IMR-90 (cell line): Measurements from ENCODE around the gene SLC5A11. TPM values are rescaled to one million over a fixed set of nuclear protein-coding genes. Genes with fewer than 3 reads are reported as not detected.

Experiments
- ATAC-seq: fragments of 200-7000 bp; cut with Tn5 transposase; 2 replicates; pipeline ENCODE4 v1.9.1; 2020; ENCODE audit warnings: low read depth, mild to moderate bottlenecking, moderate library complexity
- BruUV-seq: library from RNA; stranded (reverse); fragments of 400-500 nt; replicated peaks from 2 replicates; lab custom pipeline; 2021; lab: Mats Ljungman, UMichigan
- CTCF ChIA-PET: fragments of 300-600 bp; formaldehyde crosslinking; extraction: SDS; loops from one replicate; lab custom pipeline; 2021; ENCODE audit warnings: antibody characterized with exemption; lab: Yijun Ruan, JAX
- POLR2A ChIA-PET: fragments of 300-600 bp; sonication (Branson Sonifier 250); formaldehyde crosslinking; loops from one replicate; lab custom pipeline; 2022; ENCODE audit warnings: antibody characterized with exemption; ENCODE audit not compliant: unreplicated experiment; lab: Charles Lee
- DNase-seq: peaks from one replicate; pipeline ENCODE4 v3.0.0; 2013
- H2AFZ ChIP-seq: replicated peaks from 2 replicates; pipeline ENCODE3; 2013; ENCODE audit warnings: low read length, mild to moderate bottlenecking; ENCODE audit not compliant: poor library complexity
- H2AK5ac ChIP-seq: 2 replicates; pipeline ENCODE4 v1.6.1; 2013; ENCODE audit warnings: low read depth, low read length, inconsistent platforms
- H2AK9ac ChIP-seq: replicated peaks from 2 replicates; pipeline ENCODE3; 2013; ENCODE audit warnings: mild to moderate bottlenecking, low read depth, low read length, moderate library complexity; ENCODE audit not compliant: poor library complexity
- H2BK120ac ChIP-seq: 2 replicates; pipeline ENCODE4 v1.6.1; 2013; ENCODE audit warnings: low read depth, low read length, inconsistent platforms
- H2BK15ac ChIP-seq: 3 replicates; pipeline ENCODE4 v1.6.1; 2013; ENCODE audit warnings: low read depth, low read length, inconsistent platforms
- H2BK20ac ChIP-seq: 2 replicates; pipeline ENCODE4 v1.6.1; 2013; ENCODE audit warnings: low read depth, mild to moderate bottlenecking, inconsistent platforms, low read length, moderate library complexity
- H2BK5ac ChIP-seq: 2 replicates; pipeline ENCODE4 v1.6.1; 2013; ENCODE audit warnings: mild to moderate bottlenecking, low read depth, low read length, inconsistent platforms; ENCODE audit not compliant: poor library complexity, severe bottlenecking
- H3K14ac ChIP-seq: replicated peaks from 2 replicates; pipeline ENCODE4 v1.6.1; 2013; ENCODE audit warnings: low read depth, low read length, inconsistent platforms
- H3K18ac ChIP-seq: 2 replicates; pipeline ENCODE4 v1.6.1; 2013; ENCODE audit warnings: low read depth, low read length, control low read depth
- H3K23ac ChIP-seq: 2 replicates; pipeline ENCODE4 v1.6.1; 2013; ENCODE audit warnings: low read depth, low read length, inconsistent platforms
- H3K27ac ChIP-seq: 2 replicates; pipeline ENCODE4 v1.5.1; 2013; ENCODE audit warnings: mild to moderate bottlenecking, control low read depth, low read length; ENCODE audit not compliant: insufficient read depth
- H3K27me3 ChIP-seq: 2 replicates; pipeline ENCODE4 v1.6.1; 2013; ENCODE audit warnings: low read length; ENCODE audit not compliant: control insufficient read depth, insufficient read depth
- H3K36me3 ChIP-seq: 2 replicates; pipeline ENCODE4 v1.6.1; 2013; ENCODE audit warnings: low read length, mixed read lengths; ENCODE audit not compliant: control insufficient read depth, insufficient read depth
- H3K4ac ChIP-seq: 2 replicates; pipeline ENCODE4 v1.6.1; 2013; ENCODE audit warnings: low read depth, low read length, inconsistent platforms
- H3K4me1 ChIP-seq: 2 replicates; pipeline ENCODE4 v1.6.1; 2013; ENCODE audit warnings: low read length, mixed read lengths; ENCODE audit not compliant: control insufficient read depth, insufficient read depth
- H3K4me2 ChIP-seq: 2 replicates; pipeline ENCODE4 v1.6.1; 2013; ENCODE audit warnings: low read depth, mild to moderate bottlenecking, control low read depth, low read length, moderate library complexity
- H3K4me3 ChIP-seq: 2 replicates; pipeline ENCODE4 v1.5.1; 2013; ENCODE audit warnings: low read depth, mild to moderate bottlenecking, control low read depth, low read length, moderate library complexity; ENCODE audit not compliant: insufficient read depth
- H3K56ac ChIP-seq: 2 replicates; pipeline ENCODE4 v1.6.1; 2013; ENCODE audit warnings: low read length, inconsistent platforms; ENCODE audit not compliant: insufficient read depth; ENCODE audit errors: extremely low read depth
- H3K79me1 ChIP-seq, 2 experiments: 2 replicates each; pipeline ENCODE4 v1.6.1; 2013; ENCODE audit warnings: low read length in 2 of 2, inconsistent platforms in 1 of 2, low read depth in 1 of 2
- H3K9ac ChIP-seq: 2 replicates; pipeline ENCODE4 v1.6.1; 2013; ENCODE audit warnings: low read depth, low read length, control low read depth
- H3K9me1 ChIP-seq: 2 replicates; pipeline ENCODE4 v1.6.1; 2013; ENCODE audit warnings: low read length, inconsistent platforms; ENCODE audit not compliant: insufficient read depth
- H3K9me3 ChIP-seq: 2 replicates; pipeline ENCODE4 v1.6.1; 2013; ENCODE audit warnings: low read length; ENCODE audit not compliant: control insufficient read depth, insufficient read depth
- H4K20me1 ChIP-seq: 2 replicates; pipeline ENCODE4 v1.6.1; 2013; ENCODE audit warnings: low read length, inconsistent platforms; ENCODE audit not compliant: insufficient read depth
- H4K5ac ChIP-seq: 2 replicates; pipeline ENCODE4 v1.6.1; 2013; ENCODE audit warnings: mild to moderate bottlenecking, low read depth, low read length, control low read depth
- H4K8ac ChIP-seq, 2 experiments: 2 replicates each; pipeline ENCODE4 v1.6.1; 2013; ENCODE audit warnings: low read depth in 2 of 2, low read length in 2 of 2, control low read depth in 1 of 2, inconsistent platforms in 1 of 2
- H4K91ac ChIP-seq: 2 replicates; pipeline ENCODE4 v1.6.1; 2013; ENCODE audit warnings: low read depth, low read length, inconsistent platforms; ENCODE audit not compliant: insufficient read depth
- BHLHE40 ChIP-seq: fragments of 150-350 bp; IDR thresholded peaks from 2 replicates; pipeline ENCODE4 v1.6.1; 2016; ENCODE audit warnings: mild to moderate bottlenecking, low read depth, low read length
- CEBPB ChIP-seq: IDR thresholded peaks from 2 replicates; pipeline ENCODE4 v1.6.1; 2012; ENCODE audit warnings: low read depth, low read length, improper control_type of control experiment
- CHD1 ChIP-seq: IDR thresholded peaks from 2 replicates; pipeline ENCODE4 v1.6.1; 2012; ENCODE audit warnings: low read depth, low read length, improper control_type of control experiment
- FOS ChIP-seq: fragments of 150-350 bp; IDR thresholded peaks from 2 replicates; pipeline ENCODE4 v1.6.1; 2016; ENCODE audit warnings: low read depth, low read length
- MAFK ChIP-seq: IDR thresholded peaks from 2 replicates; pipeline ENCODE4 v1.6.1; 2012; ENCODE audit warnings: low read depth, low read length, improper control_type of control experiment
- MAZ ChIP-seq: IDR thresholded peaks from 2 replicates; pipeline ENCODE4 v1.6.1; 2012; ENCODE audit warnings: low read depth, mild to moderate bottlenecking, low read length, improper control_type of control experiment, moderate library complexity, borderline replicate concordance
- MXI1 ChIP-seq: IDR thresholded peaks from 2 replicates; pipeline ENCODE4 v1.6.1; 2012; ENCODE audit warnings: low read depth, mild to moderate bottlenecking, low read length, moderate library complexity, borderline replicate concordance
- NFE2L2 ChIP-seq: fragments of 150-350 bp; IDR thresholded peaks from 2 replicates; pipeline ENCODE4 v1.6.1; 2016; ENCODE audit warnings: low read depth, mild to moderate bottlenecking, low read length
- POLR2A ChIP-seq: IDR thresholded peaks from 2 replicates; pipeline ENCODE4 v1.6.1; 2012; ENCODE audit warnings: mild to moderate bottlenecking, low read depth, low read length
- RAD21 ChIP-seq: IDR thresholded peaks from 2 replicates; pipeline ENCODE4 v1.6.1; 2012; ENCODE audit warnings: low read length, improper control_type of control experiment
- RCOR1 ChIP-seq: IDR thresholded peaks from 2 replicates; pipeline ENCODE4 v1.6.1; 2012; ENCODE audit warnings: mild to moderate bottlenecking, low read length, improper control_type of control experiment; ENCODE audit not compliant: insufficient replicate concordance
- RFX5 ChIP-seq: IDR thresholded peaks from 2 replicates; pipeline ENCODE4 v1.8.0; 2012; ENCODE audit warnings: low read depth, mild to moderate bottlenecking, low read length, moderate library complexity
- SMC3 ChIP-seq: fragments of 150-350 bp; IDR thresholded peaks from 2 replicates; pipeline ENCODE4 v1.6.1; 2016; ENCODE audit warnings: low read depth, mild to moderate bottlenecking, antibody characterized with exemption, low read length, moderate library complexity
- WGBS, 2 experiments: methylation state at CpG; one replicate each; pipeline versions ENCODE4 v1.1.5 to v1.1.7; 2013; ENCODE audit warnings: missing lambda C conversion rate in 2 of 2; ENCODE audit not compliant: insufficient read length in 1 of 2; ENCODE audit errors: extremely low coverage in 2 of 2; 5-methylcytosine and 5-hydroxymethylcytosine counted together
- dilution Hi-C: fragments of 300-500 bp; cut with HindIII; formaldehyde crosslinking; loops from one replicate; pipeline ENCODE4 v1.14.3; 2018; ENCODE audit warnings: low sequenced_read_pairs; ENCODE audit not compliant: unreplicated experiment
- in situ Hi-C: fragments of 300-500 bp; cut with MboI; formaldehyde crosslinking; loops from 3 replicates; pipeline ENCODE4 v1.14.3; 2019; ENCODE audit warnings: low sequenced_read_pairs, inconsistent platforms, mixed read lengths
- intact Hi-C: fragments of 100-400 bp; cut with micrococcal nuclease; formaldehyde crosslinking; loops from 2 replicates; pipeline ENCODE4 v1.10.0; 2022
- polyA plus RNA-seq, 3 experiments: library from polyadenylated mRNA; depleted of rRNA; stranded (reverse); fragments of >200 nt; gene quantifications; 2 replicates each; pipeline ENCODE4 v1.2.3, GENCODE V29; 2012; ENCODE audit warnings: low replicate concordance in 1 of 3
- total RNA-seq: library from RNA; depleted of rRNA; stranded (reverse); fragments of >200 nt; gene quantifications from 2 replicates; pipeline ENCODE4 v1.2.3, GENCODE V29; 2012
- TF ChIP-seq, protein P1 (sequence below): fragments of 150-350 bp; IDR thresholded peaks from 2 replicates; pipeline ENCODE4 v1.6.1; 2017; ENCODE audit warnings: mild to moderate bottlenecking, antibody characterized with exemption, low read length, low read depth
- TF ChIP-seq, protein P2 (sequence below): fragments of 150-350 bp; IDR thresholded peaks from 2 replicates; pipeline ENCODE4 v1.6.1; 2016; ENCODE audit warnings: low read depth, mild to moderate bottlenecking, low read length, moderate library complexity, borderline replicate concordance
- TF ChIP-seq, protein P3 (sequence below): conservative IDR thresholded peaks from 2 replicates; pipeline ENCODE4 v1.5.1; 2012; ENCODE audit warnings: mild to moderate bottlenecking, low read depth, low read length, improper control_type of control experiment

The SLC5A11 gene
- total and polyA plus RNA-seq, 2 of the 4 experiments (the other 2 are of a cell fraction), result under 0.01 TPM; not detected in 1

DNA sequence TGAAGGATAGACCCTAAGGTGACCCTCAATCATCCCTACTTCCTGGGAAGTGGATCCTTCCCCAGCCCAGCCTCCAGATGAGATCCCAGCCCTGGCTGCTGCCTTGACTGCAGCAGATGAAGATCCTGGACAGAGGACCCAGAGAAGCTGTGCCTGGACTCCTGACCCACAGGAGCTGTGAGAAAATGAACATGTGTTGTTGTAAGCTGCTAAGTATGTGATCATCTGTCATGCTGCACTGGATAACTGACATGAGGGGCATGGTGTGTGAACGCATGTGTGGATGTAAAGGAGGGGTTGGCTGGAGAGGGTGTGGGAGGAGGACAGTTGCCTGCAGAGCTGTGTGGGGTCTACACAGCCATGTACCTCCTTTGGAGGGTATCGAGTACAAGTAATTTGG, 69.3 kb downstream of the SLC5A11 start:
- intact Hi-C loops, result no loop called here
- Histone ChIP-seq H2BK15ac (no peak overlapping the region), H2BK120ac (no peak overlapping the region), H3K27ac (no peak overlapping the region), H3K9ac (no peak overlapping the region), H3K23ac (no peak overlapping the region), H3K36me3 (peaks cover 25% of the 10 kb centered on the region), H3K9me1 (peaks cover 19% of the 10 kb centered on the region), H3K18ac (no peak overlapping the region), H2BK5ac (no peak overlapping the region), H3K14ac (no peak overlapping the region), H3K4me2 (no peak overlapping the region), H3K4me3 (no peak overlapping the region), H3K4ac (no peak overlapping the region), H4K8ac (no peak overlapping the region), H2AK9ac (no peak overlapping the region), H3K9me3 (no peaks in the 10 kb centered on the region), H3K27me3 (no peaks in the 10 kb centered on the region), H3K79me1 (peaks cover 5 to 20% of the 10 kb centered on the region in 2 experiments; a peak in 3 of 4 replicates), H3K4me1 (no peaks in the 10 kb centered on the region), H4K91ac (no peak overlapping the region), H2AK5ac (no peak overlapping the region), H2BK20ac (no peak overlapping the region), H4K5ac (no peak overlapping the region), H2AFZ (no peak overlapping the region), H3K56ac (no peak overlapping the region), H4K20me1 (no peaks in the 10 kb centered on the region; the same call in 1 of the 2 replicates)
- CTCF ChIA-PET, result interaction anchor here (1.1 kb wide), 1 partner anchor 9 kb away, joined by 3 read pairs; no protein-coding TSS in a partner anchor
- ATAC-seq, result no peak
- POLR2A ChIA-PET, result no interaction called here
- in situ Hi-C loops, result no loop called here
- dilution Hi-C loops, result no loop called here
- BruUV-seq, result no TSS peak
- DNase-seq, result no peak
- 79% methylated on average over 2 of the region's 2 CpGs; no CpG with 5 or more reads in 1 of the 2 experiments for WGBS, 2 experiments
- TF ChIP-seq MXI1, result no peak
- TF ChIP-seq RCOR1, result no peak
- TF ChIP-seq, protein P1, sequence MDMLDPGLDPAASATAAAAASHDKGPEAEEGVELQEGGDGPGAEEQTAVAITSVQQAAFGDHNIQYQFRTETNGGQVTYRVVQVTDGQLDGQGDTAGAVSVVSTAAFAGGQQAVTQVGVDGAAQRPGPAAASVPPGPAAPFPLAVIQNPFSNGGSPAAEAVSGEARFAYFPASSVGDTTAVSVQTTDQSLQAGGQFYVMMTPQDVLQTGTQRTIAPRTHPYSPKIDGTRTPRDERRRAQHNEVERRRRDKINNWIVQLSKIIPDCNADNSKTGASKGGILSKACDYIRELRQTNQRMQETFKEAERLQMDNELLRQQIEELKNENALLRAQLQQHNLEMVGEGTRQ, result no peak
- TF ChIP-seq NFE2L2, result no peak
- no peak for TF ChIP-seq BHLHE40
- TF ChIP-seq, protein P2, sequence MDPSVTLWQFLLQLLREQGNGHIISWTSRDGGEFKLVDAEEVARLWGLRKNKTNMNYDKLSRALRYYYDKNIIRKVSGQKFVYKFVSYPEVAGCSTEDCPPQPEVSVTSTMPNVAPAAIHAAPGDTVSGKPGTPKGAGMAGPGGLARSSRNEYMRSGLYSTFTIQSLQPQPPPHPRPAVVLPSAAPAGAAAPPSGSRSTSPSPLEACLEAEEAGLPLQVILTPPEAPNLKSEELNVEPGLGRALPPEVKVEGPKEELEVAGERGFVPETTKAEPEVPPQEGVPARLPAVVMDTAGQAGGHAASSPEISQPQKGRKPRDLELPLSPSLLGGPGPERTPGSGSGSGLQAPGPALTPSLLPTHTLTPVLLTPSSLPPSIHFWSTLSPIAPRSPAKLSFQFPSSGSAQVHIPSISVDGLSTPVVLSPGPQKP, result no peak
- TF ChIP-seq FOS, result no peak
- TF ChIP-seq CHD1, result no peak
- TF ChIP-seq POLR2A, result no peak
- no peak for TF ChIP-seq CEBPB
- TF ChIP-seq, protein P3, sequence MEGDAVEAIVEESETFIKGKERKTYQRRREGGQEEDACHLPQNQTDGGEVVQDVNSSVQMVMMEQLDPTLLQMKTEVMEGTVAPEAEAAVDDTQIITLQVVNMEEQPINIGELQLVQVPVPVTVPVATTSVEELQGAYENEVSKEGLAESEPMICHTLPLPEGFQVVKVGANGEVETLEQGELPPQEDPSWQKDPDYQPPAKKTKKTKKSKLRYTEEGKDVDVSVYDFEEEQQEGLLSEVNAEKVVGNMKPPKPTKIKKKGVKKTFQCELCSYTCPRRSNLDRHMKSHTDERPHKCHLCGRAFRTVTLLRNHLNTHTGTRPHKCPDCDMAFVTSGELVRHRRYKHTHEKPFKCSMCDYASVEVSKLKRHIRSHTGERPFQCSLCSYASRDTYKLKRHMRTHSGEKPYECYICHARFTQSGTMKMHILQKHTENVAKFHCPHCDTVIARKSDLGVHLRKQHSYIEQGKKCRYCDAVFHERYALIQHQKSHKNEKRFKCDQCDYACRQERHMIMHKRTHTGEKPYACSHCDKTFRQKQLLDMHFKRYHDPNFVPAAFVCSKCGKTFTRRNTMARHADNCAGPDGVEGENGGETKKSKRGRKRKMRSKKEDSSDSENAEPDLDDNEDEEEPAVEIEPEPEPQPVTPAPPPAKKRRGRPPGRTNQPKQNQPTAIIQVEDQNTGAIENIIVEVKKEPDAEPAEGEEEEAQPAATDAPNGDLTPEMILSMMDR, result no peak
- TF ChIP-seq RFX5, result no peak
- no peak for TF ChIP-seq MAZ
- TF ChIP-seq RAD21, result no peak
- no peak for TF ChIP-seq MAFK
- no peak for TF ChIP-seq SMC3
